H4 (cell line): Measurements from ENCODE around the gene PEA15. TPM values are rescaled to one million over a fixed set of nuclear protein-coding genes. Genes with fewer than 3 reads are reported as not detected.

Source experiments
- DNase-seq: peaks from one replicate; pipeline ENCODE4 v3.0.0-alpha.2; 2015; ENCODE audit warnings: low spot score
- total RNA-seq: library from RNA; depleted of rRNA; stranded (reverse); fragments of >200 nt; shearing (Covaris generic); gene quantifications from 2 replicates; pipeline ENCODE4 v1.2.3, GENCODE V29; 2014; rRNA removed

The PEA15 gene
- total RNA-seq: 50.7 and 58.8 TPM in 2 replicates

GRCh38 chr1:160205242-160206035 is at the start of gene PEA15:
Gene PEA15 (plus strand): TSS chr1:160205384. CDS start chr1:160211545, 6,161 bp downstream.
- no peak for DNase-seq

- DNase-seq: no peak
Measured at GRCh38 chr1:160156361-160156760, 48.8 kb upstream of the PEA15 start.

- DNase-seq: no peak
Measured at GRCh38 chr1:160157174-160157573, 48.0 kb upstream of the PEA15 start.

- DNase-seq: no peak
Measured at GRCh38 chr1:160158031-160158430, 47.2 kb upstream of the PEA15 start.

- DNase-seq: no peak
Measured at GRCh38 chr1:160158534-160158933, 46.6 kb upstream of the PEA15 start.

GRCh38 chr1:160159846-160160245 is 45.3 kb upstream of the PEA15 start:
- DNase-seq: no peak

- no peak for DNase-seq
Measured at GRCh38 chr1:160161965-160162705, 43.0 kb upstream of the PEA15 start.

GRCh38 chr1:160162931-160163330 is 42.3 kb upstream of the PEA15 start:
- no peak for DNase-seq

- DNase-seq: no peak
Measured at GRCh38 chr1:160163615-160164014, 41.6 kb upstream of the PEA15 start.

GRCh38 chr1:160164121-160164520 is 41.1 kb upstream of the PEA15 start:
- no peak for DNase-seq

- no peak for DNase-seq
Measured at GRCh38 chr1:160166166-160166868, 38.9 kb upstream of the PEA15 start.

- DNase-seq: no peak
Measured at GRCh38 chr1:160167056-160167455, 38.1 kb upstream of the PEA15 start.

- DNase-seq: no peak
Measured at GRCh38 chr1:160167580-160167979, 37.6 kb upstream of the PEA15 start.

GRCh38 chr1:160168016-160168415 is 37.2 kb upstream of the PEA15 start:
- DNase-seq: no peak

- no peak for DNase-seq
Measured at GRCh38 chr1:160168609-160169369, 36.4 kb upstream of the PEA15 start.

GRCh38 chr1:160169553-160170399 is 35.4 kb upstream of the PEA15 start:
- DNase-seq: no peak

- no peak for DNase-seq
Measured at GRCh38 chr1:160171354-160171753, 33.8 kb upstream of the PEA15 start.

- DNase-seq: no peak
Measured at GRCh38 chr1:160171980-160172379, 33.2 kb upstream of the PEA15 start.

GRCh38 chr1:160177231-160177630 is 28.0 kb upstream of the PEA15 start:
- no peak for DNase-seq

GRCh38 chr1:160177667-160178066 is 27.5 kb upstream of the PEA15 start:
- DNase-seq: no peak

GRCh38 chr1:160178731-160179130 is 26.5 kb upstream of the PEA15 start:
- DNase-seq: no peak
